Dermis blood vessel endothelial cell (primary cell): ENCODE measurements around the gene APOA1. TPM values are rescaled to one million over a fixed set of nuclear protein-coding genes. Genes with fewer than 3 reads are reported as not detected.

Source experiments
- DNase-seq: peaks from one replicate; pipeline ENCODE4 v3.0.0; 2010
- total RNA-seq: library from RNA; depleted of rRNA; stranded (reverse); fragments of >200 nt; gene quantifications from 2 replicates; pipeline ENCODE4 v1.2.3, GENCODE V29; 2014

Gene APOA1
- total RNA-seq, 1 donor from 2014 or later: 0.17 TPM

GRCh38 chr11:116833816-116834534 lies 3.4 kb downstream of the APOA1 start:
- DNase-seq: no peak

- no peak for DNase-seq
These were observed 4.0 kb downstream of the APOA1 start for GRCh38 chr11:116833491-116833815.

- no peak for DNase-seq
These were observed 4.8 kb downstream of the APOA1 start for GRCh38 chr11:116832350-116833290.

- DNase-seq: no peak
These were observed 5.6 kb downstream of the APOA1 start for GRCh38 chr11:116831790-116832349.

- DNase-seq: no peak
These were observed 7.1 kb downstream of the APOA1 start for GRCh38 chr11:116830184-116830912.

GRCh38 chr11:116829525-116830183 lies 7.8 kb downstream of the APOA1 start, which contains the start of gene APOC3:
TSS of gene APOC3 (plus strand) at chr11:116829907. CDS start at chr11:116830583, 676 bp downstream.
- no peak for DNase-seq

GRCh38 chr11:116828632-116829524 lies 8.5 kb downstream of the APOA1 start:
- DNase-seq: no peak

- no peak for DNase-seq
These were observed 10.0 kb downstream of the APOA1 start for GRCh38 chr11:116827461-116827860.

- DNase-seq: no peak
These were observed 10.5 kb downstream of the APOA1 start for GRCh38 chr11:116826751-116827431.

GRCh38 chr11:116825854-116826750 lies 11.3 kb downstream of the APOA1 start:
- DNase-seq: no peak

GRCh38 chr11:116825434-116825833 lies 12.0 kb downstream of the APOA1 start:
- no peak for DNase-seq

GRCh38 chr11:116823031-116823843 lies 14.2 kb downstream of the APOA1 start, which contains the start of gene APOA4:
TSS of gene APOA4 (minus strand) at chr11:116823304. CDS start at chr11:116823191, 113 bp downstream.
- no peak for DNase-seq

GRCh38 chr11:116822575-116822974 lies 14.8 kb downstream of the APOA1 start:
- DNase-seq: no peak

GRCh38 chr11:116821050-116821918 lies 16.1 kb downstream of the APOA1 start:
- no peak for DNase-seq

GRCh38 chr11:116819049-116819448 lies 18.4 kb downstream of the APOA1 start:
- no peak for DNase-seq

- DNase-seq: no peak
These were observed 22.9 kb downstream of the APOA1 start for GRCh38 chr11:116814502-116814901.

- DNase-seq: no peak
These were observed 23.5 kb downstream of the APOA1 start for GRCh38 chr11:116813781-116814471.
